Thyroid gland (tissue), 4 donors: ENCODE results near the gene GRM1. TPM values are rescaled to one million over a fixed set of nuclear protein-coding genes. Genes with fewer than 3 reads are reported as not detected.

Experiments used
- DNase-seq, 2 donors: peaks; one replicate each; pipeline ENCODE4 v3.0.0-alpha.2; 2019
- H3K27ac ChIP-seq, 3 donors: fragments of 200-600 bp; sonication (generic); 1 replicate in 2 of 3; 2 replicates in 1 of 3; pipeline ENCODE4 v1.5.1; 2016 to 2019; ENCODE audit warnings: mild to moderate bottlenecking in 1 of 3, moderate library complexity in 1 of 3
- H3K27me3 ChIP-seq: fragments of 200-600 bp; sonication (generic); one replicate; pipeline ENCODE4 v1.5.1; 2019
- H3K36me3 ChIP-seq, 2 donors: fragments of 200-600 bp; sonication (generic); one replicate each; pipeline ENCODE4 v1.5.1; 2016 to 2019
- H3K4me1 ChIP-seq, 2 donors: fragments of 200-600 bp; sonication (generic); one replicate each; pipeline ENCODE4 v1.5.1; 2017 to 2019
- H3K4me3 ChIP-seq, 3 donors: fragments of 200-600 bp; sonication (generic); replicated peaks in 1 of 3; 1 replicate in 2 of 3; 2 replicates in 1 of 3; pipeline ENCODE4 v1.5.1; 2016; ENCODE audit warnings: mild to moderate bottlenecking in 1 of 3
- H3K9me3 ChIP-seq: fragments of 200-600 bp; sonication (generic); one replicate; pipeline ENCODE4 v1.5.1; 2017
- CTCF ChIP-seq, 6 experiments: fragments of 200-600 bp in 3 of 6; fragments of 450-650 bp in 3 of 6; sonication (generic) in 3 of 6; IDR thresholded peaks; one replicate each; pipeline ENCODE4 v1.5.1; 2016 to 2019; ENCODE audit warnings: antibody characterized with exemption in 6 of 6, mild to moderate bottlenecking in 2 of 6, inconsistent platforms in 1 of 6, moderate library complexity in 1 of 6
- POLR2A ChIP-seq, 2 donors: fragments of 450-650 bp; IDR thresholded peaks; one replicate each; pipeline ENCODE4 v1.6.1; 2017; ENCODE audit warnings: antibody characterized with exemption in 2 of 2, mild to moderate bottlenecking in 2 of 2, moderate library complexity in 1 of 2
- WGBS, 2 donors: methylation state at CpG; one replicate each; pipeline ENCODE4 v1.1.5; 2017; 5-methylcytosine and 5-hydroxymethylcytosine counted together
- intact Hi-C: fragments of 100-400 bp; cut with DNase I; formaldehyde crosslinking; loops from one replicate; pipeline ENCODE4 v1.15.1; 2023
- total RNA-seq, 4 donors: library from RNA; depleted of rRNA; stranded (reverse); fragments of >200 nt; gene quantifications; one replicate each; pipeline ENCODE4 v1.2.3, GENCODE V29; 2016

GRM1 gene
- total RNA-seq, 4 donors from 2014 or later, result 0.29 to 2.5 (median 0.48) TPM

- Histone ChIP-seq H3K4me1 (no peaks in the 10 kb centered on the region), H3K4me3 (no peak overlapping the region), H3K9me3 (no peaks in the 10 kb centered on the region), H3K27me3 (no peaks in the 10 kb centered on the region), H3K36me3 (no peaks in the 10 kb centered on the region), H3K27ac (no peak overlapping the region)
- intact Hi-C loops, result no loop called here
- no peak for DNase-seq
- TF ChIP-seq CTCF (IDR thresholded peaks at IDR 0.05) (no peak), POLR2A (IDR thresholded peaks at IDR 0.05) (no peak)
- WGBS, 2 donors, result 84 to 91% methylated on average over 2 of the region's 2 CpGs
These were observed 282.2 kb downstream of the GRM1 start for GRCh38 chr6:146311079-146311478.

- H3K27me3 ChIP-seq, result no peaks in the 10 kb centered on the region
- no peak for DNase-seq
- H3K27ac ChIP-seq, result no peak overlapping the region
- no peaks in the 10 kb centered on the region for H3K4me1 ChIP-seq
- TF ChIP-seq CTCF (IDR thresholded peaks at IDR 0.05) (no peak), POLR2A (IDR thresholded peaks at IDR 0.05) (no peak)
- WGBS, 2 donors, result 75 to 77% methylated on average over 2 of the region's 2 CpGs
- no peaks in the 10 kb centered on the region for H3K36me3 ChIP-seq
- no peaks in the 10 kb centered on the region for H3K9me3 ChIP-seq
- intact Hi-C loops, result no loop called here
- no peak overlapping the region for H3K4me3 ChIP-seq
These were observed 283.7 kb downstream of the GRM1 start for GRCh38 chr6:146312608-146313007.

- no peak for DNase-seq
- intact Hi-C loops, result no loop called here
These were observed 286.7 kb downstream of the GRM1 start for GRCh38 chr6:146315381-146316174.

GRCh38 chr6:146316175-146316495, 287.3 kb downstream of the GRM1 start:
- no peak for DNase-seq
- intact Hi-C loops, result no loop called here
- H3K27ac ChIP-seq, result no peak overlapping the region
- H3K36me3 ChIP-seq, result no peaks in the 10 kb centered on the region
- 76 to 79% methylated on average over 5 of the region's 5 CpGs for WGBS, 2 donors
- H3K4me3 ChIP-seq, result no peak overlapping the region
- H3K4me1 ChIP-seq, result no peaks in the 10 kb centered on the region
- TF ChIP-seq POLR2A (IDR thresholded peaks at IDR 0.05) (no peak), CTCF (IDR thresholded peaks at IDR 0.05) (no peak)
- no peaks in the 10 kb centered on the region for H3K9me3 ChIP-seq
- H3K27me3 ChIP-seq, result no peaks in the 10 kb centered on the region

More at GRCh38 chr6:146315381-146316174, 286.7 kb downstream of the GRM1 start:
- 81 to 90% methylated on average over 4 of the region's 4 CpGs for WGBS, 2 donors
- H3K36me3 ChIP-seq, result no peaks in the 10 kb centered on the region
- H3K4me1 ChIP-seq, result no peaks in the 10 kb centered on the region
- no peak overlapping the region for H3K4me3 ChIP-seq
- TF ChIP-seq CTCF (IDR thresholded peaks at IDR 0.05), result no peak
- no peak for TF ChIP-seq POLR2A (IDR thresholded peaks at IDR 0.05)
- H3K27ac ChIP-seq, result no peak overlapping the region
- no peaks in the 10 kb centered on the region for H3K9me3 ChIP-seq
- no peaks in the 10 kb centered on the region for H3K27me3 ChIP-seq

- H3K4me3 ChIP-seq, result no peak overlapping the region
- H3K36me3 ChIP-seq, result no peaks in the 10 kb centered on the region
- DNase-seq, result no peak
- 77 to 82% methylated on average over 3 of the region's 3 CpGs for WGBS, 2 donors
- H3K27ac ChIP-seq, result no peak overlapping the region
- TF ChIP-seq POLR2A (IDR thresholded peaks at IDR 0.05) (no peak), CTCF (IDR thresholded peaks at IDR 0.05) (no peak)
- intact Hi-C loops, result no loop called here
- H3K9me3 ChIP-seq, result no peaks in the 10 kb centered on the region
- H3K27me3 ChIP-seq, result no peaks in the 10 kb centered on the region
- H3K4me1 ChIP-seq, result no peaks in the 10 kb centered on the region
These were observed 302.2 kb downstream of the GRM1 start for GRCh38 chr6:146331013-146331412.
